Osteocyte (in vitro differentiated cells): ENCODE measurements around the gene BMP5. TPM values are rescaled to one million over a fixed set of nuclear protein-coding genes. Genes with fewer than 3 reads are reported as not detected.

Experiments used
- DNase-seq: peaks from one replicate; pipeline ENCODE4 v3.0.0; 2021; ENCODE audit warnings: mixed read lengths; ENCODE audit not compliant: unreplicated experiment; ENCODE audit errors: extremely low spot score
- H3K27ac Mint-ChIP-seq: one replicate; pipeline ENCODE4 v1.8.0; 2021; ENCODE audit warnings: mild to moderate bottlenecking, mixed read lengths; ENCODE audit not compliant: unreplicated experiment
- H3K27me3 Mint-ChIP-seq: one replicate; pipeline ENCODE4 v1.8.0; 2021; ENCODE audit warnings: mixed read lengths; ENCODE audit not compliant: unreplicated experiment
- H3K36me3 Mint-ChIP-seq: one replicate; pipeline ENCODE4 v1.8.0; 2021; ENCODE audit warnings: mixed read lengths; ENCODE audit not compliant: unreplicated experiment
- H3K4me1 Mint-ChIP-seq: one replicate; pipeline ENCODE4 v1.8.0; 2021; ENCODE audit warnings: mixed read lengths; ENCODE audit not compliant: unreplicated experiment
- H3K4me3 Mint-ChIP-seq: one replicate; pipeline ENCODE4 v1.8.0; 2021; ENCODE audit warnings: mild to moderate bottlenecking, moderate library complexity, mixed read lengths; ENCODE audit not compliant: unreplicated experiment
- H3K9me3 Mint-ChIP-seq: one replicate; pipeline ENCODE4 v1.8.0; 2021; ENCODE audit warnings: mixed read lengths; ENCODE audit not compliant: unreplicated experiment
- CTCF ChIP-seq: fragments of 200-600 bp; sonication (generic); IDR thresholded peaks from 2 replicates; pipeline ENCODE4 v1.5.0; 2021; ENCODE audit warnings: antibody characterized with exemption, mild to moderate bottlenecking, moderate library complexity
- total RNA-seq: library from RNA; stranded (reverse); gene quantifications from 2 replicates; pipeline ENCODE4 v1.2.1, GENCODE V29; 2021

Gene BMP5
- total RNA-seq, 1 donor from 2014 or later: not detected

DNA sequence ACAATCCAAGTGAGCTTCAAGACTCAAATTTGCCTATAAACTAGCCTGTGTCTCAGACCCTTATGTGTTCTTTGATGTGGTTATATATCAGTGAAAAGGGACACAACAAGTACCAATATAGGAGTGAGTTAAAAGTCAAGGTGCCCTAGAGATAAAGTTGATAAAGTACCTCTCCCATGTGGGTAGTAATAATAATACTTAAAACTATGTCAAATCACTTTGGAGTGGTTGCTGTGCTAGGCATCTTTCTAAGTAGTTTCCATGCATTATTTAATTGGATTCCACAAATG, 100.4 kb downstream of the BMP5 start:
- Mint-ChIP-seq H3K4me3 (no peak overlapping the region), H3K27me3 (no peaks in the 10 kb centered on the region), H3K4me1 (peaks cover 24% of the 10 kb centered on the region), H3K27ac (no peak overlapping the region), H3K9me3 (no peaks in the 10 kb centered on the region), H3K36me3 (no peaks in the 10 kb centered on the region)
- no peak for DNase-seq
- no peak for TF ChIP-seq CTCF

GRCh38 chr6:55774286-55775028, 100.9 kb downstream of the BMP5 start:
- Mint-ChIP-seq H3K4me3 (no peak overlapping the region), H3K27me3 (no peaks in the 10 kb centered on the region), H3K27ac (no peak overlapping the region), H3K36me3 (no peaks in the 10 kb centered on the region), H3K9me3 (no peaks in the 10 kb centered on the region), H3K4me1 (peaks cover 24% of the 10 kb centered on the region)
- DNase-seq: no peak
- TF ChIP-seq CTCF: no peak

DNA sequence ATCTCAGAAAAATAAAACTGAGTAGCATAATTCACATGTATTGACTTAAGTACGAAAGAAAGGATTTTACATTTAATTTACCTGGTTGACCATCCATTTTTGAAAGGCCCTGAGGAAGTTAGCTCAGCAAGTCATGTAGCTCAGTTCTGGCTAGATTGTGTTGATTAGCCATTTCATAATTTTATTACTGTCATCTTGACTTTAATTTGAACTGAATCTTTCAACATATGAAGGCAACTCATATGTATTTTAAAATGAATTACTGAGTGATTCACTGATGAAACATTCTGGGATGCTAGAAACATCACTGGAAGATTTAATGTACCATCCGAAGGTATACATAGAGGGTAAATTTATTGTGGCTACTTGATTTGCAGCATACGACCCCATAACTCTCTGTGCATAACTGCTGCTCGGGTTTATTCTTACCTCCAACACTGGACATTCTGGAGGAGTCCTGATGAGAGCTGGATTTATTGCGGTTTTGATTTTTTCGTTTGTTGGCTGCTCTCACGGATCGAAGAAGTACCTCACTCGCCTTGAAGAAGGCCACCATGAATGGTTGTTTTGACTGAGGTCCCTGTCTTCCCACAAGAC, 101.7 kb downstream of the BMP5 start:
- DNase-seq: no peak
- no peaks in the 10 kb centered on the region for H3K36me3 Mint-ChIP-seq
- no peaks in the 10 kb centered on the region for H3K9me3 Mint-ChIP-seq
- peaks cover 24% of the 10 kb centered on the region for H3K4me1 Mint-ChIP-seq
- H3K27me3 Mint-ChIP-seq: no peaks in the 10 kb centered on the region
- no peak for TF ChIP-seq CTCF
- H3K27ac Mint-ChIP-seq: no peak overlapping the region
- no peak overlapping the region for H3K4me3 Mint-ChIP-seq

DNA sequence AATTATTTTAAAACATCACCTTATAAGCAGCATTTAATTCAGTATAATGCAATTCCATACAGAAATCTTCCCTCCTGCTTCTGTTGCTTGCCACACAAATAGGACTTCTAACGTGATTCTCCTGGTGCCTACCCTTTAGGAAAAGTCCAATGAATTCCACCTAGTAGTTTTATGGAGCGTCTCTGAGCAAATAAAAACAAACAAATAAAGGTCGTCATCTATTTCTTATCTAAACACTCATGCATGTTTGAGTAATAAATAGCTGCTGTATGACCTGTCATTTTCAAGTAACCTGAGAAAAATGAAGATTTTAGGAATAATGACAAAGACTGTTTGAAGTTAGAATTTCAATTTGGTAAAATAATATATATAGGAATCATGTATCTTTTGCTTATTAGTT, 102.7 kb downstream of the BMP5 start:
- peaks cover 24% of the 10 kb centered on the region for H3K4me1 Mint-ChIP-seq
- H3K27me3 Mint-ChIP-seq: no peaks in the 10 kb centered on the region
- no peaks in the 10 kb centered on the region for H3K9me3 Mint-ChIP-seq
- no peak overlapping the region for H3K27ac Mint-ChIP-seq
- H3K36me3 Mint-ChIP-seq: no peaks in the 10 kb centered on the region
- DNase-seq: no peak
- H3K4me3 Mint-ChIP-seq: no peak overlapping the region
- no peak for TF ChIP-seq CTCF

- TF ChIP-seq CTCF: no peak
- no peak overlapping the region for H3K4me3 Mint-ChIP-seq
Measured at GRCh38 chr6:55759536-55759935, 115.9 kb downstream of the BMP5 start.

More at GRCh38 chr6:55759536-55759935, 115.9 kb downstream of the BMP5 start:
- no peak for DNase-seq
- Mint-ChIP-seq H3K27ac (no peak overlapping the region), H3K36me3 (no peaks in the 10 kb centered on the region), H3K27me3 (no peaks in the 10 kb centered on the region), H3K9me3 (peaks cover 9% of the 10 kb centered on the region), H3K4me1 (peaks cover 17% of the 10 kb centered on the region)
